ENCODE results near the gene PHETA2. TPM values are rescaled to one million over a fixed set of nuclear protein-coding genes. Genes with fewer than 3 reads are reported as not detected.

PHETA2 gene
- total RNA-seq, 1 experiment from 2014 or later, result 19.7 TPM

- Mint-ChIP-seq H3K27ac (ENCODE audit: unreplicated experiment) (no peak overlapping the region), H3K27me3 (ENCODE audit: insufficient read depth, unreplicated experiment) (no peaks in the 10 kb centered on the region), H3K9me3 (ENCODE audit: unreplicated experiment) (peaks cover 32% of the 10 kb centered on the region), H3K4me1 (ENCODE audit: low read depth, unreplicated experiment) (no peaks in the 10 kb centered on the region), H3K36me3 (ENCODE audit: insufficient read depth, unreplicated experiment) (peaks cover 6% of the 10 kb centered on the region), H3K4me3 (ENCODE audit: unreplicated experiment) (no peak overlapping the region)
- intact Hi-C loops (cut with micrococcal nuclease; ENCODE audit: unreplicated experiment), result loop anchor here (10.0 kb wide), 1 partner anchor 58 kb away; no protein-coding TSS in a partner anchor
- Histone ChIP-seq H3K4me3 (ENCODE audit: low read depth, low read length) (no peak overlapping the region), H3K36me3 (ENCODE audit: control insufficient read depth, insufficient read depth, low read length) (no peaks in the 10 kb centered on the region), H3K27me3 (replicated peaks; ENCODE audit: control insufficient read depth, insufficient read depth, low read length) (no peaks in the 10 kb centered on the region), H3K9me3 (peaks cover 18% of the 10 kb centered on the region), H3K4me1 (no peaks in the 10 kb centered on the region)
- DNase-seq, result no peak
- BruUV-seq (replicated peaks), result no TSS peak
- ChIA-PET CTCF (interaction anchor here (0.7 kb wide), 1 partner anchor 101 kb away, joined by 3 read pairs; no protein-coding TSS in a partner anchor), POLR2A (no interaction called here)
- no peak for TF ChIP-seq CTCF (IDR thresholded peaks at IDR 0.05; ENCODE audit: insufficient read depth in 1 of 2, low read depth in 1 of 2, low read length in 1 of 2, severe bottlenecking in 1 of 2, unreplicated experiment in 1 of 2)
These were observed 17.1 kb upstream of the PHETA2 start for GRCh38 chr22:42056757-42057511.

GRCh38 chr22:42060489-42060888 is 13.6 kb upstream of the PHETA2 start:
- Histone ChIP-seq H3K36me3 (ENCODE audit: control insufficient read depth, insufficient read depth, low read length) (no peaks in the 10 kb centered on the region), H3K9me3 (peaks cover 18% of the 10 kb centered on the region), H3K27me3 (replicated peaks; ENCODE audit: control insufficient read depth, insufficient read depth, low read length) (no peaks in the 10 kb centered on the region), H3K4me1 (no peaks in the 10 kb centered on the region), H3K4me3 (ENCODE audit: low read depth, low read length) (no peak overlapping the region)
- H3K4me1 Mint-ChIP-seq (ENCODE audit: low read depth, unreplicated experiment), result no peaks in the 10 kb centered on the region
- H3K27me3 Mint-ChIP-seq (ENCODE audit: insufficient read depth, unreplicated experiment), result no peaks in the 10 kb centered on the region
- BruUV-seq (replicated peaks), result no TSS peak
- no peak overlapping the region for H3K4me3 Mint-ChIP-seq (ENCODE audit: unreplicated experiment)
- peaks cover 14% of the 10 kb centered on the region for H3K36me3 Mint-ChIP-seq (ENCODE audit: insufficient read depth, unreplicated experiment)
- ChIA-PET POLR2A (no interaction called here), CTCF (no interaction called here)
- intact Hi-C loops (cut with micrococcal nuclease; ENCODE audit: unreplicated experiment), result no loop called here
- no peak for DNase-seq
- no peak for TF ChIP-seq CTCF (IDR thresholded peaks at IDR 0.05; ENCODE audit: insufficient read depth in 1 of 2, low read depth in 1 of 2, low read length in 1 of 2, severe bottlenecking in 1 of 2, unreplicated experiment in 1 of 2)
- peaks cover 32% of the 10 kb centered on the region for H3K9me3 Mint-ChIP-seq (ENCODE audit: unreplicated experiment)
- H3K27ac Mint-ChIP-seq (ENCODE audit: unreplicated experiment), result no peak overlapping the region

- ChIA-PET POLR2A (no interaction called here), CTCF (no interaction called here)
- intact Hi-C loops (cut with micrococcal nuclease; ENCODE audit: unreplicated experiment), result no loop called here
- Mint-ChIP-seq H3K4me1 (ENCODE audit: low read depth, unreplicated experiment) (no peaks in the 10 kb centered on the region), H3K27ac (ENCODE audit: unreplicated experiment) (no peak overlapping the region), H3K9me3 (ENCODE audit: unreplicated experiment) (peaks cover 29% of the 10 kb centered on the region), H3K36me3 (ENCODE audit: insufficient read depth, unreplicated experiment) (peaks cover 14% of the 10 kb centered on the region), H3K4me3 (ENCODE audit: unreplicated experiment) (no peak overlapping the region), H3K27me3 (ENCODE audit: insufficient read depth, unreplicated experiment) (no peaks in the 10 kb centered on the region)
- no peak for TF ChIP-seq CTCF (IDR thresholded peaks at IDR 0.05; ENCODE audit: insufficient read depth in 1 of 2, low read depth in 1 of 2, low read length in 1 of 2, severe bottlenecking in 1 of 2, unreplicated experiment in 1 of 2)
- no peaks in the 10 kb centered on the region for H3K36me3 ChIP-seq (ENCODE audit: control insufficient read depth, insufficient read depth, low read length)
- H3K4me3 ChIP-seq (ENCODE audit: low read depth, low read length), result no peak overlapping the region
- no peaks in the 10 kb centered on the region for H3K27me3 ChIP-seq (replicated peaks; ENCODE audit: control insufficient read depth, insufficient read depth, low read length)
- no TSS peak for BruUV-seq (replicated peaks)
- peaks cover 14% of the 10 kb centered on the region for H3K9me3 ChIP-seq
- no peak for DNase-seq
- no peaks in the 10 kb centered on the region for H3K4me1 ChIP-seq
These were observed 13.0 kb upstream of the PHETA2 start for GRCh38 chr22:42061041-42061440.
